NCI-H2107 treated with DMSO at 0.1 percent for 48 hours (cell line): ENCODE results near the gene CD3D.

Experiments used
- DNase-seq: peaks from one replicate; lab custom pipeline; 2025; ENCODE audit not compliant: unreplicated experiment; lab: John Stamatoyannopoulos, UW

Gene CD3D

DNA sequence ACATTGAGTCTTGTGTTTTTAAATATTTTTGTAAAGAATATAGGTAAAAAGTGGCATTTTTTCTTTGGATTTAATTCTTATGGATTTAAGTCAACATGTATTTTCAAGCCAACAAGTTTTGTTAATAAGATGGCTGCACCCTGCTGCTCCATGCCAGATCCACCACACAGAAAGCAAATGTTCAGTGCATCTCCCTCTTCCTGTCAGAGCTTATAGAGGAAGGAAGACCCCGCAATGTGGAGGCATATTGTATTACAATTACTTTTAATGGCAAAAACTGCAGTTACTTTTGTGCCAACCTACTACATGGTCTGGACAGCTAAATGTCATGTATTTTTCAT, 38.3 kb downstream of the CD3D start:
- DNase-seq: no peak

DNA sequence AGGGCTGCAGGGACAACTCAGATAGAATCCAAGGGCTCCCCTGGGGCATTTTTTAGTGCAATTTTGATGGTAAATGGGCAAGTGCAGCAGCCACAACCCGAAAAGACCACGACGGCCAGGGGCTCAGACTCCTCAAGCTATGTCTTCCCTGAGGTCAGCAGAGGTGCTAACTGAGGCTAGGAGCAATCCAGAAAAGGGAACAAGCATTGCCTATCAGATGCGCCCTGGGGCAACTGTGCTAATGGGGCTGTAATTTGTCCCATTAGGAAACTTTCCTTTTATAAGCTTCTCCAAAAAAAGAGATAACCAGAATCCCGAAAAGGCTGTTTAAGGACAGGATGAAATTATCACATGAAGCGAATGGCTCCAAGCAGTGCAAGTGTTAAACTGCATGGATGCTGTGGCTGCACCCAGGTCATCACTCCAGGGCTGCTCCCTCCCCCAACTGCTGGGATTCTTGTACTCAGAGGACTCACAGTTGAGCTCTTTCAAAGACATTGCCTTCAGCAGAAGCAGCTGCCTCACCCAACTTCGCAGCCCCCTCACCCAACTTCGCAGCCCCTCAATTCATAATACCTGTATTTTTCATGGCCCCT, 40.8 kb downstream of the CD3D start:
- no peak for DNase-seq

DNA sequence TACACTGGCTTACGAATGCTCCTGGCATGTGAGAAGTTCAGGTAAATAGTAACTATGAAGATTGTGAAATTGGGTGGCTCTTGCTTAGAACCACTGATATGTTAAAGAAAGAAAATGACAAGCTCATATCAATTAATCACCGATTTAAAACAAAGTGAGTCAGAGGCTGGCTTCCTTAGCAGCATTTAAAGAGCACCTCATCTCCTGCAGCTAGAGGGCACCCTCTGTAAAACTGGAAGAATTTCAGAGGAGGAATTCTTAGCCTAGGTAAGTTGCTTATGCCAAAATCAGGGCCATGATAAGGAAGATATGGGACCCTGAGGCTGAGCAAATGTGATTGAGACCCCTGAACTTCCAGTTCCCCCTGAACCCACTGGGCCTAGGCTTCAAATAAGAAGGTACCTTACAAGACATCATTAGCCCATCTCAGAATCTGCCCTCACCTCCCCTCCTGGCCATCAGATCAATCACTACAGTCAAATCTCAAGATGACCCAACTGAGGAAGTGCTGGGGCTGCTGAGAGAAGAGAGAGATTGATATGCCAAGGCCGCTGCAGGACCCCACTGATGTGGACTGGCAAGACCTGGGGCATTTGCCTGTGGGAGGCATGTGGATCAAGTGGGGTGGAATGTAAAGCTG, 46.6 kb downstream of the CD3D start:
- peak; percentile 0 for DNase-seq

DNA sequence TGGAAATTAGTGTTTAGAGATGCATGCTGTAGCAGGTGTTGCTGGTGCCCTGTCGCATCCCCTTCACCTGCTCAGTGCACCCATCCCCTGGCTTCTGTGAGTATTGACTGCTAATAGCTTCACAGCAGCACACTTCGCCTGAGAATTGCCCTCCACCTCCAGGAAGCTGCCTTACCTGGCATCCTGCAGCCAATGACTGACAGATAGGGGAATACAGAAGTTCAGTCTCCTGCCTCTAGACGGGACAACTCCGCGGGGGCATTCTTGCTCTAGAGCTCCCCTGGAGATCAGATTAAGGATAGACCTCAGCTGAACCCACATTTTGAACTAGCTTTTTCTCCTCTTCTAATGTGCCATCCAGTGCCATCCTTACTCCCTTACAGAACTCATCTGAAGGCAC, 47.3 kb downstream of the CD3D start:
- no peak for DNase-seq

DNA sequence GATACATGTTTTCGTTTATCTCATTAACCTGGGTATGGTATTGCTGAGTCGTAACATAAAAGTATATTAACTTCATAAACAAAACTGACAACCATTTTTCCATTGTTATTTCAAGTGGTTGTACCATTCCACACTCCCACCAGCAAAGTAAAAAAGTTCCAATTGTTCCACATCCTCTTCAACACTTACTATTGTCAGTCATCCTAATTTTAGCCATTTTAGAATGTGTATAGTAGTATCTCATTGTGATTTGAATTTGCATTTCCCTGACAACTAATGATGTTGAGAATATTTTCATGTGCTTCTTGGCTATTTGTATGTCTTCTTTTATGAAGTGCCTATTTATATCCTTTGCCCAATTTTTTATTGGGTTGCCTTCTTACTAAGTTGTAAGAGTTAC, 48.5 kb downstream of the CD3D start:
- DNase-seq: no peak

DNA sequence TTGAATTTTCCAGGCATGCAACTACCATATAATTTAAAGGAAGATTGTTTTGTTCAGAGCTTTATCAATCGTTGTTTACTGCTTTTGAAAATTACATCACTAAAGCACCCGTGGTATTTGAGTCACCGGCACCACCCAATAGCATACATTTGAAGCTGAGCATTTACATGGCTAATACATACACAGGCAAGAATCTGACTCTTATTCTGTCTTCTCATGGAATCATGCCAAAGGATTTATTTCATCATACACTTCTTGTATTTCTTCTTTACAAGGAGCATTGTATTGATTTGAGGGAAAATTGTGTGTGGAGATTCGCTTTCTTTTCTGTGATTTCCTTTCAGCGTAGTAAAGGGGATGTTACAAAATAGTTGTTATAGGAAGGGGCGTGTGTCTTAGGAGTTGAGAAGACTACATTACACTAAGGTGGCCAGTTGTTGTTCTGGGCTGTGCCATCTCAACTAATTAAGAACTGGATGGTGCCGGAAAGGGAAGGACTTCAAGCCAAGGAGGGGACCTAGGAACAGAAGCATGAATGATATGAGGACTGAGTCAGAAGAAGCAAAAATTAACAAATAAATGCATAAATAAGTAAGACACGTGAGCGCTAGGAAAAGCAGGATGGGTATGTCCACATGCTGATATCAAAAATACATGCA, 50.9 kb downstream of the CD3D start:
- DNase-seq: no peak

DNA sequence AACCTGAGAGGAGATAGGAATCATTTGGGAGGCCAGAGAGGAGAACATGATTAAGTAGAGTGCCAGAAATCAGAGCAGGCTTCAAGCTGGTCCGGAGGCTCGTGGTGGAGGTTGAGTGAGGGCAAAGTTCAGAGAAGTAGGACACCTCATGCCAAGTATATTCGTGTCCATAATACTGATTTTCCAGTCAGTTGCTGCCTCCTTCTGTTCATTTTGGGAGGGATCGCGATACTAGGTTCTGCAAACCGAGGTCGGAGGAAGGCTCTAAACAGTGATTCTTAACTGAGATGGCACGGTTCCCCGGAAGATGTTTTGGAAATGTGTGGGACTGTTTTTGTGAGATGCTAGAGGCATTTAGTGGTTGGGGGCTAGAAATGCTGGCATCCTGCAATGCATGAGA, 51.6 kb downstream of the CD3D start:
- DNase-seq: peak; percentile 46

DNA sequence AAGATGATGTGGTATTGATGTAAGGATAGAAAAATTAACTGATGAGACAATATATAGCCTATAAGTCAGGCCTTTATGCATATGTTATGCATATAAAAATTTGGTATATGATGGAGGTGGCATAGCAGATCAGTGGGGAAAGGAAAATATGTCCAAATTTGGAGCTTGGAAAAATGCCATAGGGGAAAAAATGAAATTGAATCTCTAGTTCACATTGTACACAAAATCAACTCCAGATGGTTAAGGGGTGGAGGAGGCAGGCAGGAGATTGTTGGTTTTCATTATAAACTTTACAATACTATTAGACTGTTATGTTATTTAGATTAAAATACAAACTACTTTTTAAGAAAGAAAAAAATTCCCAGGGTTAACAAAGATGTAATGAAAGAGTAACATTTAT, 53.1 kb downstream of the CD3D start:
- no peak for DNase-seq
